ENCODE results near the gene TMEM187.

The TMEM187 gene

DNA sequence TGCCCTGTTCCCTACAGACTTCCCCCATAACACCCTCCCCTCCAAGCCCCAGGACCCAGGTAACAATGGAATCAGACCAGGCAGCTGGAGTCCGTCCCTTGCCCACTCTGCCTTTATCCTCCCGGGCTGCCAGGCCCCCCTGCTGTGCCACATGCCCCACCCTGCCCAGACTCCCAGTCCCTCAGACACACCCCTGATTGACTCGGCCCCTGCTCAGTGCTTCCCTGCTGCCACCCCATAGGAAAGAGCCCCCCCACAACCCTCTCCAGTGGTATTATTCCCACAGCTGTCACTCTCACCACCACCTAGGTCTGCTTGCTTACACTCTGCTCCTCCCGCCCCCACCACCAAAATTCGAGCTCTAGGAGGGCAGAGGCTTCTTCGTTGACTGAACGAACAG is 33.0 kb upstream of the TMEM187 start:
- Histone ChIP-seq H3K9ac (ENCODE audit: low read length) (no peak overlapping the region), H3K4me1 (ENCODE audit: control insufficient read depth, insufficient read depth, low read length) (no peaks in the 10 kb centered on the region), H3K9me3 (ENCODE audit: control insufficient read depth, low read length) (no peaks in the 10 kb centered on the region), H3K27me3 (ENCODE audit: control insufficient read depth, insufficient read depth, low read length) (no peaks in the 10 kb centered on the region), H3K36me3 (ENCODE audit: control insufficient read depth, insufficient read depth, low read length) (no peaks in the 10 kb centered on the region), H3K4me3 (ENCODE audit: low read length) (no peak overlapping the region)

GRCh38 chrX:153941336-153942252 is 31.0 kb upstream of the TMEM187 start:
- Histone ChIP-seq H3K36me3 (ENCODE audit: control insufficient read depth, insufficient read depth, low read length) (no peaks in the 10 kb centered on the region), H3K9ac (ENCODE audit: low read length) (no peak overlapping the region), H3K9me3 (ENCODE audit: control insufficient read depth, low read length) (no peaks in the 10 kb centered on the region), H3K4me1 (ENCODE audit: control insufficient read depth, insufficient read depth, low read length) (no peaks in the 10 kb centered on the region), H3K27me3 (ENCODE audit: control insufficient read depth, insufficient read depth, low read length) (no peaks in the 10 kb centered on the region), H3K4me3 (ENCODE audit: low read length) (no peak overlapping the region)

- H3K4me1 ChIP-seq (ENCODE audit: control insufficient read depth, insufficient read depth, low read length): no peaks in the 10 kb centered on the region
- H3K36me3 ChIP-seq (ENCODE audit: control insufficient read depth, insufficient read depth, low read length): no peaks in the 10 kb centered on the region
- no peaks in the 10 kb centered on the region for H3K27me3 ChIP-seq (ENCODE audit: control insufficient read depth, insufficient read depth, low read length)
- no peak within 1 kb of the TSS for H3K4me3 ChIP-seq (ENCODE audit: low read length)
- no peaks in the 10 kb centered on the region for H3K9me3 ChIP-seq (ENCODE audit: control insufficient read depth, low read length)
- H3K9ac ChIP-seq (ENCODE audit: low read length): no peak within 1 kb of the TSS
Observed at GRCh38 chrX:153944140-153944799, 28.3 kb upstream of the TMEM187 start, which contains the start of gene RENBP. Gene RENBP (minus strand): TSS chrX:153944643. CDS start chrX:153944610, 33 bp downstream.

- Histone ChIP-seq H3K4me1 (ENCODE audit: control insufficient read depth, insufficient read depth, low read length) (no peaks in the 10 kb centered on the region), H3K9ac (ENCODE audit: low read length) (no peak overlapping the region), H3K9me3 (ENCODE audit: control insufficient read depth, low read length) (no peaks in the 10 kb centered on the region), H3K36me3 (ENCODE audit: control insufficient read depth, insufficient read depth, low read length) (no peaks in the 10 kb centered on the region), H3K27me3 (ENCODE audit: control insufficient read depth, insufficient read depth, low read length) (no peaks in the 10 kb centered on the region), H3K4me3 (ENCODE audit: low read length) (no peak overlapping the region)
Observed at GRCh38 chrX:153944800-153945150, 27.8 kb upstream of the TMEM187 start.

DNA sequence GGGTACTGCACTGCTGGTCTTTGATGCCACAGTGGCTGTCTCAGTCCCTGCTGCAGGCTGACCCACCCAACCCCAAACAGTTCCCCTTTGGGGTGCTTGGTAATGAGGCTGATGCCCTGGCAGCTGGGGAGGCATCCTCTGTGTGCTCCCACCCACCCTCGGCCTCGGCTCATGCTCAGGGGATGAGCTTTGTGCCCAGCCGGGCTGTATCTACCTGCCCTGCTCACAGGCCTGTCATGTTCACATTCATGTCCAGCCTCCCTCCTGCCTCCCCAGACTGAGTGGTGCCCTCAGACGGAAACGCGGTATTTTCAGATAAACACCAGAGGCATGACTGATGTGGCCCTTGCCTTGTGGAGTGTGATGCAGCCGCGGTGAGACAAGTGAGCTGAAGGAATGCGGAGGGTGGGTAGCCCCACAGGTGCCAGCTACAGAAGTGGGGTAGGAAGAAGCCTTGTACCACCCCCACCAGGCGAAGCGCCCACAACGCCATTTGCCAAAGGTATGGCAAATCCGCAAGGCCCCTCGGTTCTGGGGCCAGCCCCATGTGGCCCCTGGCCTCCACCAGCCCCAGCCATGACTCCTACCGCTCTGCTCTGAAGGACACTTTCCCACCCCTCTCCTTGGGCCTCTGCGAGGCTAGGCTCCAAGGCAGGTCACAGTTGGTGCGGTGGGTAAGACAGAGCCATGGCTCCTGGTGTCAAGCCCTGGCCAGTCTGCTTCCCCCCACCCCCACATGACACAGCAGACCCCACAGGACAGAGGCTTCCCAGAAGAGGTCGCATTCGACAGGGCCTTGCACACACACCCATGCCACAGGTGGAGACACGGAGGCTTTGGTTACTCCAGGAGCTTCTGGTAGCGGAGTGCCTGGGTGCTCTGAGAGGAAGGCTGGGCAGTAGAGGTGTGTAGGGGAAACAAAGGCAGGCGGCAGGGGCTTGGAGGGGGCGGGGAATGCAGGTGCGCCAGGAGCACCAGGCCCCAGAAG is 26.3 kb upstream of the TMEM187 start:
- Histone ChIP-seq H3K4me1 (ENCODE audit: control insufficient read depth, insufficient read depth, low read length) (no peaks in the 10 kb centered on the region), H3K9me3 (ENCODE audit: control insufficient read depth, low read length) (no peaks in the 10 kb centered on the region), H3K9ac (ENCODE audit: low read length) (no peak overlapping the region), H3K27me3 (ENCODE audit: control insufficient read depth, insufficient read depth, low read length) (no peaks in the 10 kb centered on the region), H3K4me3 (ENCODE audit: low read length) (no peak overlapping the region), H3K36me3 (ENCODE audit: control insufficient read depth, insufficient read depth, low read length) (peaks cover 5% of the 10 kb centered on the region)

- peaks cover 7% of the 10 kb centered on the region for H3K36me3 ChIP-seq (ENCODE audit: control insufficient read depth, insufficient read depth, low read length)
- no peaks in the 10 kb centered on the region for H3K9me3 ChIP-seq (ENCODE audit: control insufficient read depth, low read length)
- H3K4me1 ChIP-seq (ENCODE audit: control insufficient read depth, insufficient read depth, low read length): no peaks in the 10 kb centered on the region
- H3K9ac ChIP-seq (ENCODE audit: low read length): no peak overlapping the region
- no peak overlapping the region for H3K4me3 ChIP-seq (ENCODE audit: low read length)
- H3K27me3 ChIP-seq (ENCODE audit: control insufficient read depth, insufficient read depth, low read length): no peaks in the 10 kb centered on the region
Observed at GRCh38 chrX:153947009-153947769, 25.4 kb upstream of the TMEM187 start.

DNA sequence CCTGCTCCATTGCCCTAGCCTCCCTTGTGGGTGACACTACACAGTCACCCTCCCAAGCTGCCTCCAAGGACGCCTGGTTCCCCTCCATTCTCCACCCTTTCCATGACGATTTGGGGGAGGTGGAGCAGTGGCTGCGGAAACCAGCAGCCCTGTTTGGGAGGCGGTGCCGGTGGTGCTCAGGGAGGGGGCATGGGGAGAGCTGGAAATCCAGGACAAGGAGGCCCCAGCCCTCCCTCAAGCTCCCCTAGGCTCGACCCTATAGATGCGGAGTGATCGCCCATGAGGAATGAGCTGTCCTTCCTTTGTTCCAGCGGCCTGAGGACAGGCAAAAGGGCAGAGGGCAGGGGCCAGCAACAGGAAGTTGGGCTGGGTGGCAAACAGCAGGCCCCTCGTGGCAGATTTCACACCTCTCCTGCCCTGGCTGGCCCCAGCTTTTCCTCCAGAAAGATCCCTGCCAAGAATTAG is 24.5 kb upstream of the TMEM187 start:
- Histone ChIP-seq H3K9ac (ENCODE audit: low read length) (no peak overlapping the region), H3K9me3 (ENCODE audit: control insufficient read depth, low read length) (no peaks in the 10 kb centered on the region), H3K4me1 (ENCODE audit: control insufficient read depth, insufficient read depth, low read length) (peaks cover under 1% of the 10 kb centered on the region), H3K4me3 (ENCODE audit: low read length) (no peak overlapping the region), H3K27me3 (ENCODE audit: control insufficient read depth, insufficient read depth, low read length) (no peaks in the 10 kb centered on the region), H3K36me3 (ENCODE audit: control insufficient read depth, insufficient read depth, low read length) (peaks cover 16% of the 10 kb centered on the region)

DNA sequence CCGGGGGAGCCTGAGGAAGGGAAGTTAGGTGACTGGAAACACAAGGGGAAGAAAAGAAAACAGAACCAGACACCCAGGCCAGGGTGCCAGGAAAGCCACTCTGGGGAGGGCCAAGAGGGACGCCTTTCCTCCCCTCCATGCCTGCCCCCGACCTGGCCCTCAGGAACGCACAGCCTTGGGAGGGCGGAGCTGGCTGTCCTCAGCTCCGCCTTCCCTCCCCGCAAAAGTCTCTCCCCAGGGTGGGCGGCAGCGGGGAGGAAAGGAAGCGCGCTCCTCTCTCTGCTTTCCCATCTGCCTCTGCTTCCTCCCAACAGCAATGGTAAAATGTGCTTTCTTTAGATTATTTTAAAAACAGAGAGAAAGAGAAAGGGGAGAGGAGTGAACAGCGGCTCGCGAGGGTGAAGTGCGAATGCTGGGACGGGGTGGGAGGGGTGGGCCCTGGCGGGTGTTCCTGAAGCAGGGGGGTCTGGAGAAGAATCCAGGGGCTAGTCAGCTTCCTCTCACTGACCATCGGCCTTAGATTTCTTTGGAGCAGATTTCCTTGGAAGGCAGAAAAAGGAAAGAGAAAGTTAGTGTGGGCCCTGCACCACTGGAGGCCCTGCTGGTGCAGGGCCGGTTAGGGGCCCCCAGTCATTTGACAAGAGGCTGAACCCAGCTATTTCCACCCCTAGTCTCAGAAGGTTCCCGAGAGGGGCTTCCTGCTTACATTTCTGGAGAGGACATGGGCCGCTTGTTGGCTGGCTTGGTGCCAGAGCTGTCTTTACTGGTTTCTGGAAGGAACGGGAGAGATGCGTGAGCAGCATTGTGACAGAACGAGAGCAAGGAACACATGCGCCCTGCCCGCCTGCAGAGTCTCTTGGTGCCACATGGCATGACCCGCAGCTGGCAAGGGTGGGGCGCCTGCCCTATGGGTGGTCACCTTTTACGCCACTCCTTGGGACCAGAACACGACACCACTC is 23.4 kb upstream of the TMEM187 start:
- Histone ChIP-seq H3K9ac (ENCODE audit: low read length) (no peak overlapping the region), H3K4me1 (ENCODE audit: control insufficient read depth, insufficient read depth, low read length) (peaks cover 3% of the 10 kb centered on the region), H3K4me3 (ENCODE audit: low read length) (no peak overlapping the region), H3K27me3 (ENCODE audit: control insufficient read depth, insufficient read depth, low read length) (no peaks in the 10 kb centered on the region), H3K9me3 (ENCODE audit: control insufficient read depth, low read length) (no peaks in the 10 kb centered on the region), H3K36me3 (ENCODE audit: control insufficient read depth, insufficient read depth, low read length) (peaks cover 17% of the 10 kb centered on the region)

GRCh38 chrX:153950127-153950526 is 22.4 kb upstream of the TMEM187 start:
- Histone ChIP-seq H3K36me3 (ENCODE audit: control insufficient read depth, insufficient read depth, low read length) (peaks cover 17% of the 10 kb centered on the region), H3K9ac (ENCODE audit: low read length) (no peak overlapping the region), H3K27me3 (ENCODE audit: control insufficient read depth, insufficient read depth, low read length) (no peaks in the 10 kb centered on the region), H3K9me3 (ENCODE audit: control insufficient read depth, low read length) (no peaks in the 10 kb centered on the region), H3K4me3 (ENCODE audit: low read length) (no peak overlapping the region), H3K4me1 (ENCODE audit: control insufficient read depth, insufficient read depth, low read length) (peaks cover 3% of the 10 kb centered on the region)

- Histone ChIP-seq H3K9ac (ENCODE audit: low read length) (no peak overlapping the region), H3K4me3 (ENCODE audit: low read length) (no peak overlapping the region), H3K9me3 (ENCODE audit: control insufficient read depth, low read length) (no peaks in the 10 kb centered on the region), H3K27me3 (ENCODE audit: control insufficient read depth, insufficient read depth, low read length) (no peaks in the 10 kb centered on the region), H3K36me3 (ENCODE audit: control insufficient read depth, insufficient read depth, low read length) (peaks cover 17% of the 10 kb centered on the region), H3K4me1 (ENCODE audit: control insufficient read depth, insufficient read depth, low read length) (peaks cover 3% of the 10 kb centered on the region)
Observed at GRCh38 chrX:153951683-153952372, 20.7 kb upstream of the TMEM187 start.
